Spleen (tissue), 11 donors: Measurements from ENCODE around the gene BCL6. TPM values are rescaled to one million over a fixed set of nuclear protein-coding genes. Genes with fewer than 3 reads are reported as not detected.
A peak's percentile ranks its signal among the peaks of the same experiment; 100 is the strongest.

Experiments used
- DNase-seq: peaks from one replicate; pipeline ENCODE4 v3.0.0-alpha.2; 2020
- H3K27ac ChIP-seq, 8 donors: fragments of 200-600 bp; sonication (generic) in 7 of 8; 1 replicate in 4 of 8; 2 replicates in 4 of 8; pipeline versions ENCODE4 v1.5.0 to v1.8.0; 2016 to 2021; ENCODE audit warnings: inconsistent platforms in 4 of 8, mild to moderate bottlenecking in 4 of 8, moderate library complexity in 1 of 8
- H3K27me3 ChIP-seq, 7 donors: fragments of 200-600 bp; sonication (generic) in 6 of 7; replicated peaks in 1 of 7; 1 replicate in 4 of 7; 2 replicates in 3 of 7; pipeline versions ENCODE4 v1.5.0 to v1.8.0; 2016 to 2021; ENCODE audit warnings: inconsistent platforms in 3 of 7, mild to moderate bottlenecking in 1 of 7
- H3K36me3 ChIP-seq, 6 donors: fragments of 200-600 bp; sonication (generic) in 5 of 6; 1 replicate in 4 of 6; 2 replicates in 2 of 6; pipeline versions ENCODE4 v1.5.0 to v1.8.0; 2016 to 2021; ENCODE audit warnings: inconsistent platforms in 2 of 6
- H3K4me1 ChIP-seq, 6 donors: fragments of 200-600 bp; sonication (generic) in 5 of 6; 1 replicate in 3 of 6; 2 replicates in 3 of 6; pipeline versions ENCODE4 v1.5.0 to v1.8.0; 2016 to 2021; ENCODE audit warnings: inconsistent platforms in 3 of 6
- H3K4me3 ChIP-seq, 8 donors: fragments of 200-600 bp; sonication (generic) in 7 of 8; 1 replicate in 4 of 8; 2 replicates in 4 of 8; pipeline versions ENCODE4 v1.5.0 to v1.8.0; 2016 to 2021; ENCODE audit warnings: inconsistent platforms in 4 of 8, mild to moderate bottlenecking in 4 of 8, moderate library complexity in 2 of 8
- H3K9me3 ChIP-seq, 8 donors: fragments of 200-600 bp; sonication (generic) in 7 of 8; 1 replicate in 4 of 8; 2 replicates in 4 of 8; pipeline versions ENCODE4 v1.5.0 to v1.8.0; 2016 to 2021; ENCODE audit warnings: inconsistent platforms in 4 of 8
- CTCF ChIP-seq, 11 experiments: fragments of 200-600 bp in 7 of 11; fragments of 450-650 bp in 4 of 11; sonication (generic) in 4 of 11; IDR thresholded peaks in 8 of 11; conservative IDR thresholded peaks in 3 of 11; 1 replicate in 7 of 11; 2 replicates in 4 of 11; pipeline versions ENCODE4 v1.4.0 to v1.8.0; 2016 to 2021; ENCODE audit warnings: antibody characterized with exemption in 11 of 11, inconsistent platforms in 4 of 11, mild to moderate bottlenecking in 1 of 11
- POLR2A ChIP-seq, 3 donors: fragments of 450-650 bp; IDR thresholded peaks; one replicate each; pipeline ENCODE4 v1.5.1; 2017; ENCODE audit warnings: antibody characterized with exemption in 3 of 3, mild to moderate bottlenecking in 1 of 3
- POLR2AphosphoS5 ChIP-seq, 3 donors: sonication (generic); formaldehyde crosslinking; IDR thresholded peaks; one replicate each; pipeline ENCODE4 v1.5.1; 2017; ENCODE audit warnings: antibody characterized with exemption in 3 of 3
- WGBS, 5 donors: extraction: QIAGEN DNeasy Blood & Tissue Kit in 3 of 5; methylation state at CpG; one replicate each; pipeline versions ENCODE4 v1.1.5 to v1.1.7; 2013 to 2018; 5-methylcytosine and 5-hydroxymethylcytosine counted together
- intact Hi-C: fragments of 100-400 bp; cut with DNase I; formaldehyde crosslinking; loops from one replicate; pipeline ENCODE4 v1.15.0; 2023; ENCODE audit warnings: low total_unique reads
- polyA plus RNA-seq, 3 donors: library from polyadenylated mRNA; stranded (reverse); fragments of 200-250 nt; gene quantifications; one replicate each; pipeline ENCODE4 v1.2.1, GENCODE V29; 2013
- total RNA-seq, 7 donors: library from RNA; depleted of rRNA in 3 of 7; stranded (reverse); fragments of >200 nt in 3 of 7; fragmentation: NEBNext Ultra II Directional in 4 of 7; extraction: Animal tissue kit (Norgen Biotek cat#: 25700) in 4 of 7; gene quantifications; one replicate each; pipeline versions ENCODE4 v1.1.0 to v1.2.1, GENCODE V29; 2016 to 2021
- donor health status: healthy with polysubstance abuse.
- donor health status: DM: no; HTN: no; CAD: no; lungs with moderate emphysema.
- donor health status: DM: no; HTN: no; CAD: no.
- donor health status: Bipolar disorder and iron deficiency.
- donor health status: healthy.
- donor health status: DM: no; HTN: no; CAD: no.
- donor health status: DM: yes; HTN: yes; CAD: no.

BCL6 gene
- total and polyA plus RNA-seq, 10 donors, result 9.5 to 444 (median 132) TPM

GRCh38 chr3:187738071-187738330, 7.3 kb downstream of the BCL6 start:
- Histone ChIP-seq H3K4me3 (peak overlapping the region; percentile 51 to 84 (median 64)), H3K4me1 (peaks cover 12 to 87% (median 59%) of the 10 kb centered on the region in 6 donors), H3K27ac (peak overlapping the region; percentile 79 to 99 (median 99)), H3K27me3 (no peaks in the 10 kb centered on the region), H3K9me3 (no peaks in the 10 kb centered on the region), H3K36me3 (peaks cover 0 to 29% (median 14%) of the 10 kb centered on the region in 6 donors)
- TF ChIP-seq POLR2AphosphoS5 (IDR thresholded peaks at IDR 0.05) (peak in 1 of 3 donors; percentile 12), POLR2A (IDR thresholded peaks at IDR 0.05) (no peak), CTCF (IDR thresholded peaks at IDR 0.05 in 8 of 11, conservative IDR thresholded peaks at IDR 0.05 in 3 of 11) (peak in 1 of 11 experiments; percentile 2)
- intact Hi-C loops, result loop anchor here (2.0 kb wide), 1 partner anchor 1217 kb away; no protein-coding TSS in a partner anchor
- 0 to 1% (median 0%) methylated on average over 7 of the region's 7 CpGs for WGBS, 5 donors
- DNase-seq, result no peak

- Histone ChIP-seq H3K27ac (peak overlapping the region; percentile 79 to 99 (median 99)), H3K27me3 (no peaks in the 10 kb centered on the region), H3K36me3 (peaks cover 0 to 34% (median 17%) of the 10 kb centered on the region in 6 donors), H3K9me3 (no peaks in the 10 kb centered on the region), H3K4me3 (peak overlapping the region; percentile 51 to 84 (median 64)), H3K4me1 (peaks cover 10 to 82% (median 54%) of the 10 kb centered on the region in 6 donors)
- intact Hi-C loops, result loop anchor here (2.0 kb wide), 1 partner anchor 1217 kb away; no protein-coding TSS in a partner anchor
- peak; percentile 91 for DNase-seq
- TF ChIP-seq POLR2AphosphoS5 (IDR thresholded peaks at IDR 0.05) (peak; percentile 57 to 89 (median 73)), CTCF (IDR thresholded peaks at IDR 0.05 in 8 of 11, conservative IDR thresholded peaks at IDR 0.05 in 3 of 11) (peak in 2 of 11 experiments; percentile 7 to 27), POLR2A (IDR thresholded peaks at IDR 0.05) (no peak)
- 1 to 5% (median 3%) methylated on average over 36 to 41 of the region's 41 CpGs for WGBS, 5 donors
Observed at GRCh38 chr3:187737368-187738070, 7.7 kb downstream of the BCL6 start.

GRCh38 chr3:187737006-187737367, 8.3 kb downstream of the BCL6 start:
- no peak for DNase-seq
- Histone ChIP-seq H3K27ac (peak overlapping the region in 7 of 8 donors; percentile 97 to 99 (median 99)), H3K4me1 (peaks cover 6 to 77% (median 49%) of the 10 kb centered on the region in 6 donors), H3K36me3 (peaks cover 0 to 39% (median 23%) of the 10 kb centered on the region in 6 donors), H3K4me3 (peak overlapping the region in 5 of 8 donors; percentile 51 to 84 (median 63)), H3K27me3 (no peaks in the 10 kb centered on the region), H3K9me3 (no peaks in the 10 kb centered on the region)
- intact Hi-C loops, result no loop called here
- whole genome bisulfite sequencing, 5 donors, result 45 to 59% (median 54%) methylated on average over 4 of the region's 4 CpGs
- TF ChIP-seq POLR2A (IDR thresholded peaks at IDR 0.05) (no peak), POLR2AphosphoS5 (IDR thresholded peaks at IDR 0.05) (no peak), CTCF (IDR thresholded peaks at IDR 0.05 in 8 of 11, conservative IDR thresholded peaks at IDR 0.05 in 3 of 11) (peak in 1 of 11 experiments; percentile 17)

- Histone ChIP-seq H3K4me3 (peak overlapping the region in 2 of 8 donors; percentile 61 to 84), H3K36me3 (peaks cover 0 to 45% (median 28%) of the 10 kb centered on the region in 6 donors), H3K27ac (peak overlapping the region in 6 of 8 donors; percentile 42 to 99 (median 98)), H3K4me1 (peaks cover 5 to 72% (median 45%) of the 10 kb centered on the region in 6 donors), H3K9me3 (no peaks in the 10 kb centered on the region), H3K27me3 (no peaks in the 10 kb centered on the region)
- intact Hi-C loops, result no loop called here
- no peak for DNase-seq
- WGBS, 5 donors, result 46 to 71% (median 66%) methylated on average over 8 of the region's 8 CpGs
- TF ChIP-seq POLR2AphosphoS5 (IDR thresholded peaks at IDR 0.05) (peak in 1 of 3 donors; percentile 32), CTCF (IDR thresholded peaks at IDR 0.05 in 8 of 11, conservative IDR thresholded peaks at IDR 0.05 in 3 of 11) (no peak)
Observed at GRCh38 chr3:187736418-187736871, 8.8 kb downstream of the BCL6 start.
